KG1 (cell line): ENCODE measurements around the gene MDFI.

Source experiments
- DNase-seq: peaks from one replicate; lab custom pipeline; 2025; lab: John Stamatoyannopoulos, UW

MDFI gene

GRCh38 chr6:41688256-41688965 is 50.1 kb downstream of the MDFI start:
- DNase-seq: no peak

GRCh38 chr6:41689171-41690008 is 51.1 kb downstream of the MDFI start:
- DNase-seq: no peak

GRCh38 chr6:41690541-41691330 is 52.5 kb downstream of the MDFI start:
- no peak for DNase-seq

GRCh38 chr6:41691426-41692079 is 53.3 kb downstream of the MDFI start:
- DNase-seq: no peak

DNA sequence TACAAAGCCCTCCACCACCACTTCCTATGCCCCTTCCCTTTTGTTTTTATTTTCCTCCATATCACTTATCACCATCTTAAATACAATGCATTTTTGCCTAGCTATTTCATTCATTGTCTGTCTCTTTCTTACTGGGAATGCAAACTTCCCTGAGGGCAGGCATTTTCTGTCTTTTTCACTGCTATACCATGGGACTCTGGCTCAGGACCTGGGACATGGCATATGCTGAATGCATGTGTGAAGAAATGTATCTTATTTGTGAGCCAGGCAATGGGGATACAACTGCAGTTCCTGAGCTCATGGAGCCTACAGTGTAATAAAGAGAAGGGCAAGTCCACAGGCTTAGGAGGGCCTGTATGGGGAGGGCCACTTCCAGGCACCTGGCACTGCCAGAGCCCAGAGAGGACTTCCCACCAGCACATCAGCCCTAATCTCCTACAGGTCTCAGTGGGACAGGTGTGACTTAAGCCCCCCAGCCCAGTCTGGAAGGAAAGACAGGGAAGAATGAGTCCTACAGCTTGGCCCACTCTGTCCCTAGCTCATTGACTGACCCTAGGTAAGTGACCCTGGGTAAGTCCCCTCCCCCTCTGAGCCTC is 53.9 kb downstream of the MDFI start:
- no peak for DNase-seq

- no peak for DNase-seq
Observed at GRCh38 chr6:41692730-41693129, 54.5 kb downstream of the MDFI start.

GRCh38 chr6:41693281-41694240 is 55.3 kb downstream of the MDFI start:
- DNase-seq: no peak

DNA sequence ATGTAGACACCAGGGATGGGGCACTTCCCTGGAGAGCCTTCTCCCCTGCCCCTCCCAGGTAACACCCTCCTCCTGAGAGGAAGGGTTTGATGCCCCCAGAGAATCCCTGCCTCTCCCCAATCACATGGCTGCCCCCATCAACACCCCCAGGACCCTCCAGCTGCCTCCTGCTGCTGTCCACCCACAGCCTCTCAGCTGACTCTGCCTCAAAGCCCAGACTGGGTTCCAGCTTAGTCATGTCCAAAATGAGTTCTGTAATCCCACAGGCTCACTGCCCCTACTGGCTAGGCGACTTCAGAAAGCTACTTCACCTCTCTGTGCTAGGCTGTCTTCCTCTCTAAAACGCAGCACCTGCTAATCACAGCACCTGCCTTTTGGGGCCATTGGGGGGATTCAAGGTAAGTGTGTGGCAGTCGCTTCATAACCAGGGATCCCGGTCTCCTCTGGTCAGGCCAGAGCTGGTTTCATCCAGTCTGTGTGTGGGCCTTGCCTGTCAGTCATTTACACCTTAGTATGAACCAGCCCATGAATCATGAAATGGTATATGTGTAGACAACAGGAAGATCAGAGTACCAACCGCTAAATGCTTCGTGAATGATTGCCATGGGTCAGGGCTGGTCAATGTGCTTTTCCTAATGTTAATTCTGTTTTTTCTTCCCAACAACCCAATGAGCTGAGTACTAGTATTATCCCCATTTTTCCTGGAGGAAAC is 56.7 kb downstream of the MDFI start:
- no peak for DNase-seq

DNA sequence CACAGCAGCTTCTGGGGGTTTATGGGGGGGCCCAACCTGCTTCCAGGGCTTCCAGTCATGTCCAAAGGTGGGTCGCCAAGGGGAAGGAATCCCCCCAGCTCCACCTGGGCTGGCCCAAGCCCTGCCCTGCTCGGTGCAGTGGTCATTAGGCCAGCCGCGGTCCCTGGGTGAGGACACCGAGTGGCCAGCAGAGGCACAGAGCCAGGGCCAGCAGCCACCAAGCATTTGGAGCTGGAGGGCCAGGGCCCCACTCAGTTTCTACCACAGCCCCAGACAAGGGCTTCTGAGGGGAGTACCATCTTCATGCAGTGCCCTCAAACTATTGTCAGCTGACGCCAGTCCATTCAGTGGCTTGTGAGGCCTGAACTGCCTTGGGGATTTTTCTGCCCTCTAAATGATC is 57.6 kb downstream of the MDFI start:
- DNase-seq: no peak

GRCh38 chr6:41696788-41697187 is 58.5 kb downstream of the MDFI start:
- DNase-seq: no peak

DNA sequence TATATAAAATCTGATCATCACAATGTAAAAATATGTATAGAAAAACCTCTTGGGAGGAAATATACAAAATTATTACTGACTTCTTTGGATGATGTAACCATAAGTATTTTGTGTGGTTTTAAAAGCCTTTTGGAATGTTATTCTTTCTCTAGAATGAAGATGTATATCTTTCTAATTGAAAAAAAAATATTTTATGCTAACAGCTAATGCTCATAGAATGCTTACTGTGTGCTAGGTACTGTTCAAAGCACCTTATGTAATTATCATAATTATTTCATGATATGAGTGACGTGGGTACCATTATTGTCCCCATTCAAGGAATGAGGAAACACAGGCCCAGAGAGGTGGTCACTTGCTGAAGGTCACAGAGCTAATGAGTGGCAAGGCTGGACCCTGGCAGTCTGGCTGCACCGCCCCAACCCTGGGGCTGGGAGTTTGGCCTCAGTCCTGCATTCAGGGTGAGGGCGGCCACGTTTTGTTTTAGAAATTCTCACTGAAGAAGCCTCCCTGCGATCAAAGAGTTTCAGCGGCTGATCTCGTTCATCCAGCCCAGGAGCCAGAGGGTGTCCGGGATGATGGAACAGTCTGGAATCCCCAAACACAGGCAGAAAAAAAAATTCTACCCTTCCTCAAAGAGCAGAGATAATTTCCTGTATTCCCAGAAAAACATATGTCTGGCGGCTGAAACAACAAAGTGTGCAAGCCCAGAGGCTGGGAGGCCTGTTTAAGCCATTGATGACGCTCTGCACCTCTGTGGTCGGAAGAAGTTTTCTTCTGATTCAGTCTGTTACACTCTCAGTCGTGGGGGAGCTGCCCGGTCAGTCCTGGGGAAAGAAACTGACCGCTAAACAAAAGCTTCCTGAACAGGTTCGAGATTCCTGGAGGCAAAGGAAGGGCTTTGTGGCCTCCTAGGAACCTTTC is 59.9 kb downstream of the MDFI start:
- DNase-seq: no peak

- no peak for DNase-seq
Observed at GRCh38 chr6:41699063-41699462, 60.8 kb downstream of the MDFI start.

GRCh38 chr6:41700463-41701347 is 62.4 kb downstream of the MDFI start:
- no peak for DNase-seq

DNA sequence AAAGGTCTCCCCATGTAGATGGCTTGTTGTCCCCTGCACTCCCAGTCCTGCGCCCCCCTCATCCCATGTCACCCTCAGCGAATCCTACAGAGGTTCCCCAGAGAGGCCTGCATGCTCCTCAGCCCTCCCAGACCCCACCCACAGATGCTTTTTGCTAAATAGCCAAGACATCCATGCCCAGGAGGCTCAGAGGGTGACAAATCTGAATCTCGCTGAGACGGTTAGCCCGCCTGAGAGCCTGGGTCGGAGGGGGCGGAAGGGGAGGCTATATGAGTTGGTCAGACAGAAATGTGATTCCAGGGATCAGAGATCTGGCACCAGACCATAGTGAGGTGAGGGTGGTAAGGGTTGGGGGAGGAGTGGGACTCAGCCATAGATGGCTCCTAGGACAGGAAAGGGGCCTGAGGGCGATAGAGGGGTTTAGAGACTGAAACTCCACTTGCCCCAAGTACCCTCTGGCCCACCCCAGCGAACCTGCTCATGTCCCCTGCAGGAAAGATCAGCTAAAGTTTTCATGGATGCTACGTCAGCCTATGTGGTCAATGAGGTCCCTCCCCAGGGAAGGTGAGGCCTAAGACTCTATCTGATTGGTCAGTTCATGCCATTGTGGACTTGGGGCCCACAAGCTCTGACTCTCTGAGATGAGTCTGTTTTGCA is 63.9 kb downstream of the MDFI start:
- no peak for DNase-seq

DNA sequence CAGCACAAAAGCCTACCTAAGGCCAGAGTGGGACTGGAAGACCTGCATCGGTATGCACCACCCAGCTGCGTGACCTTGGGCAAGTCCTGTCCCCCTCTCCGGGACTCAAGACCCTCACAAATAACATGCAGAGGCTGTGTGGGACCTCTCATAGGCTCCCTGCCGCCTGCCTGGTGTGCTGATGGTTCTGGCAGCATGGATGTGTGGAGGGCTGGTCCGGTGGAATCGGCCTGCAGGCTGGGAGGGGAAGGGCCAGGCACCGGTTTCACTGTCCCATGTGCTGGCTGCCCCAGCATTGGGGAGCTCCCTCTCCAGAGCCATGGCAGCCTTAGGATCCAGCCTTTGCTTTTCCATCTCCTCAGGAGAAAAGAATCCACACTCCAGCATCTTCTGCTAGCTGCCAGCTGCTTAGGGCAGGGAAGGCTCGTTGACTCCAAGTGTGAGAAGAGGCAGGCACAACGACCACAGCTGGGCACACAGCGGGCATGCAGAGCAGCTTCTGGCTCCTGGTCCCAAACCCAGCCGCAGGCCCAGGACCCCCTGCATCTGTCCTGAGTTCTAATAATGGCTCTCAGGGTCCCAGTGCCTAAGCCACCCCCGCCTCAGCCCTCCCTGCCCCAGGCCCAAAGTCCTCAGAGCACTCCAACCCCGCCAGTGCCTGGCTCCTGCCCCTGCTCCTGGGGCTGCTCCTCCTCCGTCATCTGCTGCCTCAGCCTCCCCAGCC is 64.7 kb downstream of the MDFI start:
- no peak for DNase-seq
